Glomerular endothelial cell (primary cell): ENCODE results near the gene CCND1. TPM values are rescaled to one million over a fixed set of nuclear protein-coding genes. Genes with fewer than 3 reads are reported as not detected.

Experiments used
- DNase-seq: peaks from one replicate; pipeline ENCODE4 v3.0.0-alpha.2; 2011; ENCODE audit warnings: low read depth, low spot score; ENCODE audit errors: extremely low read depth
- total RNA-seq: library from RNA; depleted of rRNA; stranded (reverse); fragments of >200 nt; gene quantifications from 2 replicates; pipeline ENCODE4 v1.2.3, GENCODE V29; 2015

The CCND1 gene
- total RNA-seq, 1 donor from 2014 or later: 580 TPM

DNA sequence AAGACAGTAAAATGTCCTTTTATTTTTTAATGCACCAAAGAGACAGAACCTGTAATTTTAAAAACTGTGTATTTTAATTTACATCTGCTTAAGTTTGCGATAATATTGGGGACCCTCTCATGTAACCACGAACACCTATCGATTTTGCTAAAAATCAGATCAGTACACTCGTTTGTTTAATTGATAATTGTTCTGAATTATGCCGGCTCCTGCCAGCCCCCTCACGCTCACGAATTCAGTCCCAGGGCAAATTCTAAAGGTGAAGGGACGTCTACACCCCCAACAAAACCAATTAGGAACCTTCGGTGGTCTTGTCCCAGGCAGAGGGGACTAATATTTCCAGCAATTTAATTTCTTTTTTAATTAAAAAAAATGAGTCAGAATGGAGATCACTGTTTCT is 1.1 kb upstream of the CCND1 start:
- DNase-seq: no peak

- no peak for DNase-seq
Measured at GRCh38 chr11:69640260-69640994, 529 bp upstream of the CCND1 start.

GRCh38 chr11:69641681-69642548 is 959 bp downstream of the CCND1 start:
- no peak for DNase-seq

- DNase-seq: no peak
Measured at GRCh38 chr11:69642549-69642912, 1.6 kb downstream of the CCND1 start.

- DNase-seq: no peak
Measured at GRCh38 chr11:69642913-69643632, 2.1 kb downstream of the CCND1 start.

- no peak for DNase-seq
Measured at GRCh38 chr11:69643646-69644045, 2.7 kb downstream of the CCND1 start.

DNA sequence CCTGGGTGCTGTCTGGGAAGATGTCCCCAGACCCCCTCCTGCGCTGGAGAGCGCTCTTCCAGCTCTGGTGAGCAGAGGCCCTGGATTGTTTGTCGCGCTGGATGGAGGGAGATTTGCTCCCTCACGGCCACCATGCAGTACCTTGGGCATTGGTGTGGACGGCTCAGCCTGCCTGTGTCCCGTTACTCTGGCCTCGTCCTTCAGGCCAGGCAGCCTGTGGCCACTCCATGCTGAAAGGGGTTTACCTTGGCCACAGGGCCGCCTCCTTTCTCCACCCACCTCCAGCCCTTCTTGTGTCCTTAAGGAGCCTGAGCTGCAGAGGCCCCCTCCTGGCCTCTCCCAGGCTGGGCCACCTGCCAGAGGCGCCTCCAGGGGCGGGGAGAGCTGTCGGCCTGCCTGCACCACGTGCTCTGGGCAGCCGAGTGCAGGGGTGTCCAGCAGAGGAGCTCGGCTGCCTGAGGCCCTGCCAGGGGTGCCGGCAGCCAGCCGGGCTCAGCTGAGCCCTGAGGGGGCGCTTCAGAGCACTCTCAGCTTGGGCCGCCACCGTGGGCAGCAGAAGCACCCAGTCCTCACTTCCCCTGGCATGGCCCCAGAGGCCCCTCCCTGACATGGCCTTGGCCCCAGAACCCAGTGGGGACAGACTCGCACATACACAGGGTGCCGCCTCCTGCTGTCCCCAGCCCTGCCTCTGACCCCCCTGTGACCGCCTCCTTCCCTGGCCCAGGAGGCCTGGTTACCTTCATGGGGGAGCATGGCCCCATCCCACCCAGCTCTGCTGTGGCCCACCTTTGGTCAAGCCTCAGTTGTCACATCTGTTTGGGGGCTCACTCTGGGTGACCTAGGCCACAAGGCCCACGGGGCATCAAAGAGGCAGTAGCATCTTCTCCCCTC is 3.4 kb downstream of the CCND1 start:
- DNase-seq: no peak

GRCh38 chr11:69644962-69645675 is 4.2 kb downstream of the CCND1 start:
- no peak for DNase-seq

DNA sequence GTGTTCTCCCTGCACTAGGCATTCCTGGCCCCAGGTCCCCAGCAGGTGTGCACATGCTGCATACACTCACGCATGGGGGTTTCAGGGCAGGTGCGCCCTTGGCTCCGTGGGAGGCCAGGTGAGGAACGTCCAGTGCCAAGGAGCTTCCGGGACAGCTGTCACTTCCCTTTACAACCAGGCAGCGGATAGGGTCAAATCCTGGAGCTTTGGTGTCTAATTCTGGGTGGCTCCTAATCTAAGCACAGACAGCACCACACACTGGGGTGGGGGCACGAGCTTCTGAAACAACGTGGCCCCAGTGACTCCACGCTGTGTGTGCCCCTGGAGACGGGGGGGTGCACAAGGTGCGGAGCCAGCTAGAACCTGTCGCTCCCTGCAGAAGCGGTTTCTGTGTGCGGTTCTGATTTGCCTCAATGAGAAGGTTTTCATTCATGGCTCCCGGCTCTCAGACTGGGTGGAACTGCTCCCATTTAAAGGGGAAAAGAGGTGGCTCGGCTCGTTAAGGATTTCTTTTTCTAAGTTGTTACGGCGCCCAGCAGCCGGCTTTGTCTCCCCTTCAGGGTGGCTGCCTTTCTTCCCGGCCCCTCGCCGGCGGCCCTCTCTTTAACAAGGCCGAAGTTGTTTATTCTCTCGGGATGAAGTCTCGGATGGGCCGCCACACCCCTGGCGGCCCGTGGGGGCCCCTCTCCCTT is 5.0 kb downstream of the CCND1 start:
- DNase-seq: no peak

- no peak for DNase-seq
Measured at GRCh38 chr11:69646493-69647389, 5.8 kb downstream of the CCND1 start.

DNA sequence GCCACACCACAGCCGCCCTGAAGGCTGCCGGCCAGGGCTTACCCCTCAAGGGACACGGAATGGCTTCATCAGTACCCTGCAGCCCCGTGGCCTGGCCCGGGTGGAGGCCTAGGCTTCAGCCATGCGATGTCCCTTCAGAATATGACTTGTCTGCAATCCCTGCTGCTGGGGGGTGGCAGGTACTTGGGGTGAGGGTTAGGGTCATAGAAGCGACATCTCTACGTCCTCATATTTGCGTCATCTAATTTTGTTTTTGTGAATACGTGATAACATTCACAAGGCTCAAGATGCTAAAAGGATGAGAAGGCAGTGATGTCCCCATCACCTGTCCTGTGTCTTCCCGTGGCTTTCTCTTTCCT is 6.4 kb downstream of the CCND1 start:
- no peak for DNase-seq

- no peak for DNase-seq
Measured at GRCh38 chr11:69647761-69648497, 7.0 kb downstream of the CCND1 start.

DNA sequence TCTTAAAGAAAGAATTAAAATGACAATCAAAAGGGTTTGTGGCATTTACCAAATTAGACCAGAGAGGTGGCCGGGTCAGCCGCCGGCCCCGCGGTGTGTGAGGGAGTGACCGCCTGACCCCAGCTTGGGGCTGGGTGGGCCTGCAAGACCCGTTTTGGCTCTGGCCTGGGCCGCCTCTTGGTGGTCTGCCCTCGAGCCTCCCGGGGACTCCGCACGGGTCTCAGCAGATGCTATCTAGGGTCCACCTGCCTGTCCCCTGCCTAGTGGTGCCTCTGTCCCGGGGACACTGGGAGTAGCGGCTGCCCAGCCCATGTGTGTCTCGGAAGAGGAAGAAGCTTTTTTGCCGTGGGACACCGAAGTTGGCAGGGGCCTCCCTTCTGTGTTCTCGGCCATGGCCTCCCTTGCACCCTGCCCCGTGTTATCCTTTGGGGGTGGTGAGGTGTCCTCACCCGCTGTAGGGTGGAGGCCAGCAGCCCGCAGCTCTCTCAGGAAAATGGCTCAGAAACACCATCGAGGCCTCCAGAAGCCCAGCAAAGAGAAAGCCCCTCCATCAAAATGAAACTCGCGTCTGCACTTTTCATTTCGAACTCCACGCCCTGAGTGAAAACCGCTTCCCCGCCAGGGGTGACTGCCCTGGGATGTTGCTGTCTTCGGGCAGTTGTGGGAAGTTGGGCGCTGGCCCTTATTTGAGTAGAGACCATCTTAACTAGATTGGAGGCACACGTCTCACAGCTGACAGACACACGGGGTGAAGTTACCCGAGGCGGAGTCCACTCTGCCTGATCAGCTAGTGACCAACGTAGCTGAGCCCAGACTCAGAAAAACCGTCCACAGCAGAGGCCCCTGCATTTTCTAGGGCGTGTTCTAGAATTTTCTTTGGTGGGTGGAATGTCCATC is 8.0 kb downstream of the CCND1 start:
- DNase-seq: no peak

DNA sequence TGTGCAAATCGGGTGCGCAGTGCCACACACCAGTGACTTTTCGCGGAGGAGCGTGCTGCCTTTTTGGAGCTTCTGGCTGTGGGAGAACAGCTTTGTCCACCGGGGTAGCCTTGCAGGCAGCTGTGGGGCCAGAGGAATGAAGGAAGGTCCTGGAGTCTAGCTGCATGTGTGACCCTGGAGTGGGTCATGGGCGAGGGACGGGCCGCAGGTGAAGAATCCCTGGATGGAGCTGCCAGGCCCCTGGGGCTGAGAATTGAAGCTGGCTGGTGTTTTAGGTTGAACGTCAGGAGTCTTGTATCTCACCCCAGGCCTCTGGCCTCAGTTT is 8.6 kb downstream of the CCND1 start:
- no peak for DNase-seq

DNA sequence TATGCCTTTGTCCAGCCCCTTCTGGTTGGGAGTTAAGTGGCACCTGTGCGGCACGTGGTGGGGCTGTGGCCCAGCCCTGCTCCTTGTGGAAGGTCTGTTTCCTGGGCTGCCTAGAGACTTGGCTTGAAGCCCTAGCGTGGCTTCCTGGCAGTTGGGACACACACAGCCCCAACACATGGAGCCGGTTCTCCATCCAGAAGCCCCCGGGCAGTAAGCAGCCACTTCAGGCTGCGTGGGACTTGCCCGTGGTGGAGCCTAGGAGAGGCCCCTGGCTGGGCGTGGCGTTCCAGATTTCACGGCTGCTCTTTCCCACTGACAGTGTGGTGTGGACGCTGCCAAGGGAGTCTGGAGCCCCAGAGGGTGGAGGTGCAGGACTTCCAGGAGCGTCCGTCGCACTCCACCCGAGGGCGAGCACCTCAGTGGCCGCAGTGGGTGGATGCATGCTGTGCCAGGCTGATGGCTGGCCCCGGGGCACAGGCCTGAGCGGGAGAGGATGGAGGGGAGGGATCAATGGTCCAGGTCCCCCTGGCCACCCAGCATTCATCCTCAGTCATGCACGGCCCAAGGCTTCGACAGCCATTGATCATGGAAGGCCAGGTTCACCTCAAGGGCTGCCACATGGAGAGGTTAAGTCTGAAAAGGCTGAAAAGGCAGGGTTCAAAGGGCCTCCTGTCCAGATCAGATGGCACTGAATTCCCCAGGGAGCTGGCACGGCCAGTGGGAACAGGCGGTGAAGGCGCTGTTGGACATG is 9.3 kb downstream of the CCND1 start:
- no peak for DNase-seq

DNA sequence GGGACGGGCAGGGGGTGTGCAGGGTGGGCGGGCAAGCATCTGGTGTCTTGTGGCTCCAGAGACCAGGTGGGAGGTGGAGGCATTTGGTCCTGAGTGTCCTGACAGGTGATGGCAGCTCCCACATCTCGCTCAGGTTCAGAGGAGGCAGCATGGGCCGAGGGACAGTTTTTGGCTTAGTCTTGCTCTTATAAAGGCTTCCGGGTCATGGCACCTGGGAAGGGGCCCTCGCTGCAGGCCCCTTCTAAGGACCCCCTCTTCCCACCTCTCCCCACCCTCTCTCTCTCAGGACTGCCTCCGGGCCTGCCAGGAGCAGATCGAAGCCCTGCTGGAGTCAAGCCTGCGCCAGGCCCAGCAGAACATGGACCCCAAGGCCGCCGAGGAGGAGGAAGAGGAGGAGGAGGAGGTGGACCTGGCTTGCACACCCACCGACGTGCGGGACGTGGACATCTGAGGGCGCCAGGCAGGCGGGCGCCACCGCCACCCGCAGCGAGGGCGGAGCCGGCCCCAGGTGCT is 9.9 kb downstream of the CCND1 start:
- DNase-seq: no peak
